Gastroesophageal sphincter (tissue), 4 donors: ENCODE measurements around the gene DHX35. TPM values are rescaled to one million over a fixed set of nuclear protein-coding genes. Genes with fewer than 3 reads are reported as not detected.

Experiments
- ATAC-seq: fragments of 150-250 bp; one replicate; pipeline ENCODE4 v1.9.1; 2016; ENCODE audit warnings: mild to moderate bottlenecking, moderate library complexity
- H3K27ac ChIP-seq, 4 donors: fragments of 200-600 bp; sonication (generic) in 3 of 4; 1 replicate in 3 of 4; 2 replicates in 1 of 4; pipeline ENCODE4 v1.5.1; 2016 to 2019
- H3K27me3 ChIP-seq: fragments of 200-600 bp; sonication (generic); one replicate; pipeline ENCODE4 v1.5.1; 2019
- H3K36me3 ChIP-seq, 2 donors: fragments of 200-600 bp; sonication (generic); one replicate each; pipeline ENCODE4 v1.5.1; 2019; ENCODE audit warnings: control low read depth in 1 of 2
- H3K4me1 ChIP-seq, 3 donors: fragments of 200-600 bp; sonication (generic); 1 replicate in 2 of 3; 2 replicates in 1 of 3; pipeline ENCODE4 v1.5.1; 2016 to 2019; ENCODE audit warnings: control low read depth in 2 of 3
- H3K4me3 ChIP-seq, 2 donors: fragments of 200-600 bp; sonication (generic); one replicate each; pipeline ENCODE4 v1.5.1; 2019; ENCODE audit warnings: mild to moderate bottlenecking in 1 of 2, moderate library complexity in 1 of 2
- H3K9me3 ChIP-seq, 3 donors: fragments of 200-600 bp; sonication (generic); one replicate each; pipeline ENCODE4 v1.5.1; 2017 to 2019; ENCODE audit warnings: control low read depth in 2 of 3
- EP300 ChIP-seq: sonication (generic); formaldehyde crosslinking; IDR thresholded peaks from one replicate; pipeline ENCODE4 v1.6.1; 2017; ENCODE audit warnings: antibody characterized with exemption, mild to moderate bottlenecking
- POLR2A ChIP-seq, 2 donors: fragments of 450-650 bp; IDR thresholded peaks; one replicate each; pipeline ENCODE4 v1.6.1; 2017; ENCODE audit warnings: antibody characterized with exemption in 2 of 2, mild to moderate bottlenecking in 2 of 2, moderate library complexity in 1 of 2
- POLR2AphosphoS5 ChIP-seq: sonication (generic); formaldehyde crosslinking; IDR thresholded peaks from one replicate; pipeline ENCODE4 v1.6.1; 2017; ENCODE audit warnings: antibody characterized with exemption
- WGBS, 2 donors: methylation state at CpG; one replicate each; pipeline ENCODE4 v1.1.5; 2018; ENCODE audit warnings: low coverage in 1 of 2; 5-methylcytosine and 5-hydroxymethylcytosine counted together
- total RNA-seq, 4 donors: library from RNA; depleted of rRNA; stranded (reverse); fragments of >200 nt; gene quantifications; one replicate each; pipeline ENCODE4 v1.1.0, GENCODE V29; 2016
- TF ChIP-seq, protein P1 (sequence below), 4 experiments: fragments of 200-600 bp in 2 of 4; fragments of 450-650 bp in 2 of 4; sonication (generic) in 1 of 4; IDR thresholded peaks; one replicate each; pipeline ENCODE4 v1.5.1; 2017 to 2019; ENCODE audit warnings: antibody characterized with exemption in 4 of 4, mild to moderate bottlenecking in 2 of 4, moderate library complexity in 2 of 4

Gene DHX35
- total RNA-seq, 4 donors from 2014 or later = 23.0 to 34.1 (median 25.6) TPM

DNA sequence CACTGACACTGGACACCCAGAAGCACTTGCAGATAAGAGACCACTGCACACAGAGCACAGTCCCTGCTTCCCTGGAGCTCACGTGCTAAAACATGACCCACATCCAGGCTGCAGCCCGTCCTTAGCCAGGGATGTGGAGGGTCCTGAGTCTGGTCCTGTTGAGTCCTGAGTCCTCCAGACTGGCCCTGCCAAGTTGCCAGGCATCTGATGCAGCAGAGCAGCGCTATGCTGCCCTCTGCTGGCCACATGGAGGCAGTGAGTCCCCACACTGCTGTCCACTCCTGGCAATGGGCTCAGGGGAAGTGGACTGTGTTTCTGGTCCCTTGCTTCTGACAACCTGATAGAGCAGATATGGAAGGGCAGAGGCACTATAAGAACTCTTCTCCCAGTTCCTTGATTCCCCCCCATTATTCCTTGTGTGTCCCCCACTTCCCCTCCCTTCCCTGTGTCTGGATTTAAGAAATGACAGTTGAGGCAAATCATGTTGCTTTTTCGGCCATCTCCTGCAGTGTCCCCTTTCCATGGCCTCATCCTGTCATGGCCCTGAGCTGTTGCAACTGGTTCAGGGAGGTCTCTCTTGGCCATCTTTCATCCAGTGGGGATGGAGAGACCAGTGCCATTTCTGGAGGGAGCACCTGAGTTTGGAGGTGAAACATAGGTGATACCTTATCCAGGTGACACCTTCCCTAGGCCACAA lies 86.0 kb downstream of the DHX35 start:
- Histone ChIP-seq H3K36me3 (peaks cover 0 to 6% of the 10 kb centered on the region in 2 donors), H3K4me1 (peaks cover 0 to 44% (median 7%) of the 10 kb centered on the region in 3 donors), H3K9me3 (no peaks in the 10 kb centered on the region), H3K27me3 (peaks cover 12% of the 10 kb centered on the region), H3K4me3 (no peak overlapping the region), H3K27ac (peak overlapping the region in 3 of 4 donors; percentile 53 to 67 (median 61))
- TF ChIP-seq POLR2AphosphoS5 = peak; percentile 57
- TF ChIP-seq POLR2A (IDR thresholded peaks at IDR 0.05) = no peak
- TF ChIP-seq, protein P1, sequence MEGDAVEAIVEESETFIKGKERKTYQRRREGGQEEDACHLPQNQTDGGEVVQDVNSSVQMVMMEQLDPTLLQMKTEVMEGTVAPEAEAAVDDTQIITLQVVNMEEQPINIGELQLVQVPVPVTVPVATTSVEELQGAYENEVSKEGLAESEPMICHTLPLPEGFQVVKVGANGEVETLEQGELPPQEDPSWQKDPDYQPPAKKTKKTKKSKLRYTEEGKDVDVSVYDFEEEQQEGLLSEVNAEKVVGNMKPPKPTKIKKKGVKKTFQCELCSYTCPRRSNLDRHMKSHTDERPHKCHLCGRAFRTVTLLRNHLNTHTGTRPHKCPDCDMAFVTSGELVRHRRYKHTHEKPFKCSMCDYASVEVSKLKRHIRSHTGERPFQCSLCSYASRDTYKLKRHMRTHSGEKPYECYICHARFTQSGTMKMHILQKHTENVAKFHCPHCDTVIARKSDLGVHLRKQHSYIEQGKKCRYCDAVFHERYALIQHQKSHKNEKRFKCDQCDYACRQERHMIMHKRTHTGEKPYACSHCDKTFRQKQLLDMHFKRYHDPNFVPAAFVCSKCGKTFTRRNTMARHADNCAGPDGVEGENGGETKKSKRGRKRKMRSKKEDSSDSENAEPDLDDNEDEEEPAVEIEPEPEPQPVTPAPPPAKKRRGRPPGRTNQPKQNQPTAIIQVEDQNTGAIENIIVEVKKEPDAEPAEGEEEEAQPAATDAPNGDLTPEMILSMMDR (IDR thresholded peaks at IDR 0.05) = peak; percentile 1 to 97 (median 96)
- peak; percentile 88 for ATAC-seq
- no CpG with 5 or more reads among the region's 4 CpGs for WGBS, 2 donors

DNA sequence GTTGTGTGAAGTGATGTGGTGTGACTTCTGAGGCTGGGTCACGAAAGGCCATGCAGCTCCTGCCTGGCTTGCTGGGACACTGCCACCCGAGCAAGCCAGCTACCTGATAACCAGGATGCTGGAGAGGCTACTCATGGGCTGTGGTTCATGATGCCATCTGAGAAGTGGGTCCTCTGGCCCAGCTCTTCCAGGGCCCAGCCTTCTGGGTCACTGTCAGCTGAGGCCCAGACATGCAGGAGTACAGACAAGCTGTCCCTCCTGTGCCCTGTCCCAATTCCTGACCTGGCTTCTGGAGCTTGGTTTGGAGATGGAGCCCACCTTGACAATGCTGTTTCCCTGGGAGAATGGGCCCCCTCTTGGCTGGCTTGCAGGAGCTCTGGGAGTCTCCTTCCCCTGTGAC lies 87.0 kb downstream of the DHX35 start:
- Histone ChIP-seq H3K27me3 (peaks cover 18% of the 10 kb centered on the region), H3K4me1 (peaks cover 0 to 42% (median 7%) of the 10 kb centered on the region in 3 donors), H3K27ac (peak overlapping the region in 2 of 4 donors; percentile 80), H3K9me3 (no peaks in the 10 kb centered on the region), H3K36me3 (no peaks in the 10 kb centered on the region), H3K4me3 (peak overlapping the region in 1 of 2 donors; percentile 71)
- TF ChIP-seq POLR2A (IDR thresholded peaks at IDR 0.05) (no peak), POLR2AphosphoS5 (no peak), EP300 (no peak)
- TF ChIP-seq, protein P1 (IDR thresholded peaks at IDR 0.05) = no peak
- ATAC-seq = no peak
- 80% methylated on average over 1 of the region's 2 CpGs; no CpG with 5 or more reads in 1 of the 2 donors for WGBS, 2 donors

DNA sequence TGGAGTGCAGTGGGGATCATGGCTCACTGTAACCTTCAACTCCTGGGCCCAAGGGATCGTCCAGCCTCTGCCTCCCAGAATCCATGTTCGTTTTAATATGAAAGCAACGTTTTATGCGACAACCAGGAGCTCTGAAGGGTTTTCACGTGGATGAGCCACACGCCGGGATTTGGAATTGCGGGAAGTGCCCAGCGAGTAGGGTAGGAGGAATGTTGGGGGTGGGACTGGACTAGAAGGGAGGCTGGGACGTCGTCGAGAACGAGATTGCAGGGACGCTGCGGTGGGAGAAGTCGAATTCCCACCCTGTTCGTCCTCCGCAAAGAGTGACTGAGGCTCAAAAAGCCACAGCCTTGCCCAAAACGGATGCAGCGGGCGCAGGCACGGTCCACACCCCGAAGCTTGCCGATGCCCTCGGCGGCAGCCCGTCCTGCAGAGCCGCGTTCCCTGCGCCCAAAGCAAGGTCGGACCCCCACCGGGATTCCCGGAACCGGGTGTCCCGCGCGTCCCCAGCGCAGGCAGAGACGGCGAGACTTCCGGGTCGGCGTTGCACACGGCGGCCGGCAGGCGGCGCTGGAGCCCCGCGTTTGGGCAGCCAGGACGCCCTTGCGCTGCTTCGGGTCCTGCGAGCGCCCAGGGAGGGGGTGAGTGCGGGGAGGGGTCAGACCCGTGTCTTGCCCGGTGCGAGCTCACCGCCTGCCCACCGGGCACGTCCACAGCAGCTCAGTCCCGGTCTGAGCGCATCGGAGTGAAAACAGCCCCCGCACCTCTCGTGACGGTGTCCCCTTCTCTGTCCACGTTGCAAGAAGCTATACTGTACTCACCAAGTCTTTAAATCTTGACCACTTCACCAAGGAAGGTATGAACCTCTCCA lies 87.8 kb downstream of the DHX35 start:
- TF ChIP-seq POLR2AphosphoS5 (peak; percentile 43), POLR2A (IDR thresholded peaks at IDR 0.05) (peak in 1 of 2 donors; percentile 21), EP300 (no peak)
- TF ChIP-seq, protein P1 (IDR thresholded peaks at IDR 0.05) = peak; percentile 98 to 100 (median 99)
- Histone ChIP-seq H3K27ac (peak overlapping the region in 3 of 4 donors; percentile 80 to 83 (median 80)), H3K36me3 (no peaks in the 10 kb centered on the region), H3K27me3 (peaks cover 18% of the 10 kb centered on the region), H3K4me1 (peaks cover 0 to 37% (median 7%) of the 10 kb centered on the region in 3 donors), H3K9me3 (no peaks in the 10 kb centered on the region), H3K4me3 (peak overlapping the region; percentile 39 to 71)
- ATAC-seq = peak; percentile 81
- WGBS, 2 donors = 0 to 2% methylated on average over 7 to 10 of the region's 69 CpGs

DNA sequence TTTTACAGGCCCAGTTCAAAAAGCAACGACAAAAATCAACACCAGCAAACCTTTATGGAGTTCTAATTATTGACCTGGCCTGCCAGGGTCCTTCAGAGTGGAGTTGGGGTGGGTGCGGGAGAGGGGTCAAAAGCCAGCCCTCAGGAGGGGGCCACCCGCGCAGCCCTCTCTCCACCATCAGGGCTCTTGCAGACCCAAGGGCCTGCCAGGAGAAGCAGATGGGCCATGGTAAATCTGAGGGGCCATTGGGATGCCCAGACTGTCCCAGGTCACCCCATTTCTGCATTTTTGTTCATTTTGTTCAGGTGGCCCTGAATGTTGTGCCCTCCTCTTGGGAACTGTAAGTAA lies 88.4 kb downstream of the DHX35 start:
- Histone ChIP-seq H3K4me3 (peak overlapping the region in 1 of 2 donors; percentile 71), H3K27me3 (peaks cover 22% of the 10 kb centered on the region), H3K36me3 (no peaks in the 10 kb centered on the region), H3K4me1 (peaks cover 0 to 37% (median 7%) of the 10 kb centered on the region in 3 donors), H3K9me3 (no peaks in the 10 kb centered on the region), H3K27ac (peak overlapping the region in 3 of 4 donors; percentile 80 to 83 (median 80))
- WGBS, 2 donors = 11 to 20% methylated on average over 1 of the region's 4 CpGs
- no peak for TF ChIP-seq POLR2AphosphoS5
- TF ChIP-seq POLR2A (IDR thresholded peaks at IDR 0.05) = no peak
- no peak for TF ChIP-seq EP300
- TF ChIP-seq, protein P1 (IDR thresholded peaks at IDR 0.05) = no peak
- no peak for ATAC-seq
